Activated gamma-delta T cell treated with anti-CD3 and anti-CD28 coated beads, Interleukin-2, amount 50 U/mL, for 16 hours (primary cell): ENCODE measurements around the gene CCL21.
A peak's percentile ranks its signal among the peaks of the same experiment; 100 is the strongest.

Experiments used
- DNase-seq: peaks from one replicate; pipeline ENCODE4 v3.0.0-alpha.2; 2020; ENCODE audit warnings: low read depth

Gene CCL21

GRCh38 chr9:34707130-34707529 lies 2.8 kb downstream of the CCL21 start:
- DNase-seq: no peak

GRCh38 chr9:34701769-34702736 lies 7.9 kb downstream of the CCL21 start:
- peak; percentile 65 for DNase-seq

- DNase-seq: peak; percentile 59
Measured at GRCh38 chr9:34701023-34701768, 8.7 kb downstream of the CCL21 start.

GRCh38 chr9:34694811-34695210 lies 15.1 kb downstream of the CCL21 start:
- DNase-seq: no peak

- no peak for DNase-seq
Measured at GRCh38 chr9:34693560-34693959, 16.4 kb downstream of the CCL21 start.

GRCh38 chr9:34691936-34692315 lies 18.0 kb downstream of the CCL21 start:
- DNase-seq: no peak

- no peak for DNase-seq
Measured at GRCh38 chr9:34690983-34691935, 18.7 kb downstream of the CCL21 start, which contains the start of gene CCL19. TSS of gene CCL19 (minus strand) at chr9:34691276. CDS start at chr9:34691139, 137 bp downstream.

GRCh38 chr9:34689512-34689911 lies 20.4 kb downstream of the CCL21 start:
- DNase-seq: no peak

- no peak for DNase-seq
Measured at GRCh38 chr9:34689116-34689470, 20.8 kb downstream of the CCL21 start.

GRCh38 chr9:34688329-34689115 lies 21.4 kb downstream of the CCL21 start:
- no peak for DNase-seq

- no peak for DNase-seq
Measured at GRCh38 chr9:34687276-34688030, 22.5 kb downstream of the CCL21 start.

GRCh38 chr9:34686732-34687131 lies 23.2 kb downstream of the CCL21 start:
- no peak for DNase-seq

- DNase-seq: no peak
Measured at GRCh38 chr9:34686231-34686630, 23.7 kb downstream of the CCL21 start.

GRCh38 chr9:34685591-34685990 lies 24.3 kb downstream of the CCL21 start:
- DNase-seq: no peak

GRCh38 chr9:34684816-34685215 lies 25.1 kb downstream of the CCL21 start:
- DNase-seq: no peak

- DNase-seq: no peak
Measured at GRCh38 chr9:34684145-34684544, 25.8 kb downstream of the CCL21 start.

- no peak for DNase-seq
Measured at GRCh38 chr9:34675869-34676268, 34.1 kb downstream of the CCL21 start.

- no peak for DNase-seq
Measured at GRCh38 chr9:34675048-34675714, 34.8 kb downstream of the CCL21 start.

- DNase-seq: no peak
Measured at GRCh38 chr9:34674440-34674839, 35.5 kb downstream of the CCL21 start.

GRCh38 chr9:34671307-34671706 lies 38.6 kb downstream of the CCL21 start:
- no peak for DNase-seq
